GM23338 (cell line): ENCODE measurements around the gene KRTAP20-1. TPM values are rescaled to one million over a fixed set of nuclear protein-coding genes. Genes with fewer than 3 reads are reported as not detected.

ENCODE experiments used
- ATAC-seq: fragments of 200-7000 bp; cut with Tn5 transposase; 3 replicates; pipeline ENCODE4 v1.9.1; 2020
- DNase-seq: peaks from one replicate; pipeline ENCODE4 v3.0.0-alpha.2; 2015; ENCODE audit warnings: low spot score
- H2AFZ ChIP-seq: fragments of 200-600 bp; sonication (generic); 2 replicates; pipeline ENCODE4 v1.8.0; 2016; ENCODE audit warnings: antibody characterized with exemption, mild to moderate bottlenecking, moderate library complexity
- H3F3A ChIP-seq: fragments of 200-600 bp; sonication (generic); replicated peaks from 2 replicates; pipeline ENCODE4 v1.8.0; 2017; ENCODE audit warnings: antibody characterized with exemption, mixed run types, low read depth
- H3K27ac ChIP-seq: fragments of 200-600 bp; sonication (generic); 2 replicates; pipeline ENCODE4 v1.6.1; 2016; ENCODE audit warnings: low read depth
- H3K27me3 ChIP-seq: fragments of 200-600 bp; sonication (generic); 2 replicates; pipeline ENCODE4 v1.8.0; 2016; ENCODE audit warnings: mild to moderate bottlenecking, mixed run types, moderate library complexity; ENCODE audit not compliant: insufficient read depth
- H3K36me3 ChIP-seq: fragments of 200-600 bp; sonication (generic); 2 replicates; pipeline ENCODE4 v1.8.0; 2016; ENCODE audit warnings: mild to moderate bottlenecking; ENCODE audit not compliant: insufficient read depth
- H3K4me1 ChIP-seq: fragments of 200-600 bp; sonication (generic); 2 replicates; pipeline ENCODE4 v1.8.0; 2016; ENCODE audit warnings: mild to moderate bottlenecking, moderate library complexity; ENCODE audit not compliant: insufficient read depth
- H3K4me2 ChIP-seq: fragments of 200-600 bp; sonication (generic); 2 replicates; pipeline ENCODE4 v1.7.1; 2017; ENCODE audit warnings: mixed run types
- H3K4me3 ChIP-seq: fragments of 200-600 bp; sonication (generic); 2 replicates; pipeline ENCODE4 v1.6.1; 2016; ENCODE audit warnings: mixed run types
- H3K79me2 ChIP-seq: fragments of 200-600 bp; sonication (generic); replicated peaks from 2 replicates; pipeline ENCODE4 v1.8.0; 2017; ENCODE audit warnings: mild to moderate bottlenecking; ENCODE audit not compliant: insufficient read depth
- H3K9me2 ChIP-seq: fragments of 200-600 bp; sonication (generic); 2 replicates; pipeline ENCODE4 v1.8.0; 2017; ENCODE audit not compliant: insufficient read depth
- H4K20me1 ChIP-seq: fragments of 200-600 bp; sonication (generic); replicated peaks from 2 replicates; pipeline ENCODE4 v1.8.0; 2017; ENCODE audit warnings: mild to moderate bottlenecking; ENCODE audit not compliant: insufficient read depth
- H3K27ac Mint-ChIP-seq: 2 replicates; pipeline ENCODE4 v1.8.0; 2020; ENCODE audit warnings: inconsistent platforms, mild to moderate bottlenecking, moderate library complexity, mixed read lengths
- H3K27me3 Mint-ChIP-seq: 3 replicates; pipeline ENCODE4 v1.8.0; 2022; ENCODE audit warnings: low read depth, mild to moderate bottlenecking, moderate library complexity, mixed read lengths, inconsistent platforms; ENCODE audit not compliant: insufficient read depth, poor library complexity
- H3K36me3 Mint-ChIP-seq: 3 replicates; pipeline ENCODE4 v1.8.0; 2021; ENCODE audit warnings: low read depth, mild to moderate bottlenecking, inconsistent platforms, moderate library complexity, mixed read lengths
- H3K4me1 Mint-ChIP-seq: 3 replicates; pipeline ENCODE4 v1.8.0; 2020; ENCODE audit warnings: mild to moderate bottlenecking, inconsistent platforms, mixed read lengths
- H3K4me3 Mint-ChIP-seq: 3 replicates; pipeline ENCODE4 v1.8.0; 2021; ENCODE audit warnings: moderate library complexity, mild to moderate bottlenecking, inconsistent platforms, mixed read lengths
- H3K9me3 Mint-ChIP-seq: 3 replicates; pipeline ENCODE4 v1.8.0; 2020; ENCODE audit warnings: moderate library complexity, mild to moderate bottlenecking, inconsistent platforms, mixed read lengths
- CREB1 ChIP-seq: fragments of 250-450 bp; sonication (Bioruptor Pico); IDR thresholded peaks from 2 replicates; pipeline ENCODE4 v1.5.0; 2020; ENCODE audit warnings: low read depth, mild to moderate bottlenecking, moderate library complexity
- ETS1 ChIP-seq: IDR thresholded peaks from 2 replicates; pipeline ENCODE4 v1.6.1; 2016; ENCODE audit warnings: antibody characterized with exemption
- EZH2 ChIP-seq: fragments of 200-600 bp; sonication (generic); IDR thresholded peaks from one replicate; pipeline ENCODE4 v1.8.0; 2017; ENCODE audit warnings: antibody characterized with exemption, mild to moderate bottlenecking, low read depth; ENCODE audit not compliant: unreplicated experiment
- EZH2phosphoT487 ChIP-seq: fragments of 200-600 bp; sonication (generic); IDR thresholded peaks from one replicate; pipeline ENCODE4 v1.8.1; 2018; ENCODE audit warnings: antibody characterized with exemption; ENCODE audit not compliant: unreplicated experiment
- JUNB ChIP-seq: IDR thresholded peaks from one replicate; pipeline ENCODE4 v1.6.1; 2016; ENCODE audit warnings: antibody characterized with exemption; ENCODE audit not compliant: unreplicated experiment
- NANOG ChIP-seq: IDR thresholded peaks from 2 replicates; pipeline ENCODE4 v1.6.1; 2016; ENCODE audit warnings: antibody characterized with exemption, borderline replicate concordance
- POLR2AphosphoS5 ChIP-seq: IDR thresholded peaks from 2 replicates; pipeline ENCODE4 v1.6.1; 2016; ENCODE audit warnings: antibody characterized with exemption, low read depth
- REST ChIP-seq: IDR thresholded peaks from one replicate; pipeline ENCODE4 v1.6.1; 2018; ENCODE audit warnings: antibody characterized with exemption; ENCODE audit not compliant: unreplicated experiment
- STAT1 ChIP-seq: IDR thresholded peaks from one replicate; pipeline ENCODE4 v1.6.1; 2016; ENCODE audit warnings: antibody characterized with exemption; ENCODE audit not compliant: unreplicated experiment
- ZNF114 ChIP-seq: fragments of 250-450 bp; sonication (Bioruptor Pico); IDR thresholded peaks from 2 replicates; pipeline ENCODE4 v1.5.0; 2020; ENCODE audit warnings: mild to moderate bottlenecking, moderate library complexity
- ZNF331 ChIP-seq: fragments of 250-450 bp; sonication (Bioruptor Pico); IDR thresholded peaks from 2 replicates; pipeline ENCODE4 v1.5.0; 2020; ENCODE audit warnings: low read depth, mild to moderate bottlenecking, moderate library complexity
- polyA plus RNA-seq: library from polyadenylated mRNA; unstranded; fragments of >200 nt; fragmentation: Nextera tagmentation; extraction: Ambion mirVana; gene quantifications from 2 replicates; pipeline ENCODE4 v1.2.1, GENCODE V29; 2016
- total RNA-seq: library from RNA; depleted of rRNA; stranded (reverse); fragments of >200 nt; shearing (Covaris generic); gene quantifications from 2 replicates; pipeline ENCODE4 v1.2.3, GENCODE V29; 2014
- TF ChIP-seq, protein P1 (sequence below): fragments of 250-450 bp; sonication (Bioruptor Pico); IDR thresholded peaks from 2 replicates; pipeline ENCODE4 v1.5.0; 2020; ENCODE audit warnings: mild to moderate bottlenecking, moderate library complexity
- TF ChIP-seq, protein P2 (sequence below), 2 experiments: fragments of 200-600 bp in 1 of 2; sonication (generic) in 1 of 2; conservative IDR thresholded peaks; 2 replicates each; pipeline versions ENCODE4 v1.5.1 to v1.6.1; 2016 to 2017; ENCODE audit warnings: antibody characterized with exemption in 2 of 2, low read depth in 2 of 2, mild to moderate bottlenecking in 2 of 2, moderate library complexity in 1 of 2

KRTAP20-1 gene
- total and polyA plus RNA-seq, 2 experiments from 2014 or later: not detected

DNA sequence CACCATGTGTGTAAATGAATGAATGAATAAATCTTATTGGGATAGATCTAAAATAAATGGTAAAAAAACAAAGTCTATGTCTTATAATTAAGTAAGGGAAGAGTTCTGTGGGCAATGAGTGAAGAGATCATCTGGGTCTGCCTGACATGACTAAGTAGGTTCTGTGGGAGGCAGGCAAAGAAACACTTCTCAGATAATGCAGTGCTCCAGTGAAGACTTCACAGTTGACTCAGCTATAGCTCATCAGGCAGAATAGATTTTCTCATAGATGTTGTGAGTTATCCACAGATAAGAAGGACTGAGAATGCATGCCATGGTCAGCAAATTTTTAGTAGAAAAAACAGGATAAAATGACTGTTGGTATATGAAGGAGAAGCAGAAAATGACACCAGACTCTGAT is 38.5 kb upstream of the KRTAP20-1 start:
- DNase-seq (no peak), ATAC-seq (no peak)
- no peak overlapping the region for H3K4me3 Mint-ChIP-seq
- H3K4me1 ChIP-seq: no peaks in the 10 kb centered on the region
- TF ChIP-seq STAT1 (no peak), CREB1 (CRISPR knock-in tag) (no peak), NANOG (no peak), ZNF114 (CRISPR knock-in tag) (no peak), JUNB (no peak), REST (no peak), ETS1 (no peak), EZH2 (no peak), EZH2phosphoT487 (no peak), ZNF331 (CRISPR knock-in tag) (no peak), POLR2AphosphoS5 (no peak)
- TF ChIP-seq, protein P1, sequence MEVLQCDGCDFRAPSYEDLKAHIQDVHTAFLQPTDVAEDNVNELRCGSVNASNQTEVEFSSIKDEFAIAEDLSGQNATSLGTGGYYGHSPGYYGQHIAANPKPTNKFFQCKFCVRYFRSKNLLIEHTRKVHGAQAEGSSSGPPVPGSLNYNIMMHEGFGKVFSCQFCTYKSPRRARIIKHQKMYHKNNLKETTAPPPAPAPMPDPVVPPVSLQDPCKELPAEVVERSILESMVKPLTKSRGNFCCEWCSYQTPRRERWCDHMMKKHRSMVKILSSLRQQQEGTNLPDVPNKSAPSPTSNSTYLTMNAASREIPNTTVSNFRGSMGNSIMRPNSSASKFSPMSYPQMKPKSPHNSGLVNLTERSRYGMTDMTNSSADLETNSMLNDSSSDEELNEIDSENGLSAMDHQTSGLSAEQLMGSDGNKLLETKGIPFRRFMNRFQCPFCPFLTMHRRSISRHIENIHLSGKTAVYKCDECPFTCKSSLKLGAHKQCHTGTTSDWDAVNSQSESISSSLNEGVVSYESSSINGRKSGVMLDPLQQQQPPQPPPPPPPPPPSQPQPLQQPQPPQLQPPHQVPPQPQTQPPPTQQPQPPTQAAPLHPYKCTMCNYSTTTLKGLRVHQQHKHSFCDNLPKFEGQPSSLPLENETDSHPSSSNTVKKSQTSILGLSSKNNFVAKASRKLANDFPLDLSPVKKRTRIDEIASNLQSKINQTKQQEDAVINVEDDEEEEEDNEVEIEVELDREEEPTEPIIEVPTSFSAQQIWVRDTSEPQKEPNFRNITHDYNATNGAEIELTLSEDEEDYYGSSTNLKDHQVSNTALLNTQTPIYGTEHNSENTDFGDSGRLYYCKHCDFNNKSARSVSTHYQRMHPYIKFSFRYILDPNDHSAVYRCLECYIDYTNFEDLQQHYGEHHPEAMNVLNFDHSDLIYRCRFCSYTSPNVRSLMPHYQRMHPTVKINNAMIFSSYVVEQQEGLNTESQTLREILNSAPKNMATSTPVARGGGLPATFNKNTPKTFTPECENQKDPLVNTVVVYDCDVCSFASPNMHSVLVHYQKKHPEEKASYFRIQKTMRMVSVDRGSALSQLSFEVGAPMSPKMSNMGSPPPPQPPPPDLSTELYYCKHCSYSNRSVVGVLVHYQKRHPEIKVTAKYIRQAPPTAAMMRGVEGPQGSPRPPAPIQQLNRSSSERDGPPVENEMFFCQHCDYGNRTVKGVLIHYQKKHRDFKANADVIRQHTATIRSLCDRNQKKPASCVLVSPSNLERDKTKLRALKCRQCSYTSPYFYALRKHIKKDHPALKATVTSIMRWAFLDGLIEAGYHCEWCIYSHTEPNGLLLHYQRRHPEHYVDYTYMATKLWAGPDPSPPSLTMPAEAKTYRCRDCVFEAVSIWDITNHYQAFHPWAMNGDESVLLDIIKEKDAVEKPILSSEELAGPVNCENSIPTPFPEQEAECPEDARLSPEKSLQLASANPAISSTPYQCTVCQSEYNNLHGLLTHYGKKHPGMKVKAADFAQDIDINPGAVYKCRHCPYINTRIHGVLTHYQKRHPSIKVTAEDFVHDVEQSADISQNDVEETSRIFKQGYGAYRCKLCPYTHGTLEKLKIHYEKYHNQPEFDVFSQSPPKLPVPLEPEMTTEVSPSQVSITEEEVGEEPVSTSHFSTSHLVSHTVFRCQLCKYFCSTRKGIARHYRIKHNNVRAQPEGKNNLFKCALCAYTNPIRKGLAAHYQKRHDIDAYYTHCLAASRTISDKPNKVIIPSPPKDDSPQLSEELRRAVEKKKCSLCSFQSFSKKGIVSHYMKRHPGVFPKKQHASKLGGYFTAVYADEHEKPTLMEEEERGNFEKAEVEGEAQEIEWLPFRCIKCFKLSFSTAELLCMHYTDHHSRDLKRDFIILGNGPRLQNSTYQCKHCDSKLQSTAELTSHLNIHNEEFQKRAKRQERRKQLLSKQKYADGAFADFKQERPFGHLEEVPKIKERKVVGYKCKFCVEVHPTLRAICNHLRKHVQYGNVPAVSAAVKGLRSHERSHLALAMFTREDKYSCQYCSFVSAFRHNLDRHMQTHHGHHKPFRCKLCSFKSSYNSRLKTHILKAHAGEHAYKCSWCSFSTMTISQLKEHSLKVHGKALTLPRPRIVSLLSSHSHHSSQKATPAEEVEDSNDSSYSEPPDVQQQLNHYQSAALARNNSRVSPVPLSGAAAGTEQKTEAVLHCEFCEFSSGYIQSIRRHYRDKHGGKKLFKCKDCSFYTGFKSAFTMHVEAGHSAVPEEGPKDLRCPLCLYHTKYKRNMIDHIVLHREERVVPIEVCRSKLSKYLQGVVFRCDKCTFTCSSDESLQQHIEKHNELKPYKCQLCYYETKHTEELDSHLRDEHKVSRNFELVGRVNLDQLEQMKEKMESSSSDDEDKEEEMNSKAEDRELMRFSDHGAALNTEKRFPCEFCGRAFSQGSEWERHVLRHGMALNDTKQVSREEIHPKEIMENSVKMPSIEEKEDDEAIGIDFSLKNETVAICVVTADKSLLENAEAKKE: no peak
- TF ChIP-seq, protein P2, sequence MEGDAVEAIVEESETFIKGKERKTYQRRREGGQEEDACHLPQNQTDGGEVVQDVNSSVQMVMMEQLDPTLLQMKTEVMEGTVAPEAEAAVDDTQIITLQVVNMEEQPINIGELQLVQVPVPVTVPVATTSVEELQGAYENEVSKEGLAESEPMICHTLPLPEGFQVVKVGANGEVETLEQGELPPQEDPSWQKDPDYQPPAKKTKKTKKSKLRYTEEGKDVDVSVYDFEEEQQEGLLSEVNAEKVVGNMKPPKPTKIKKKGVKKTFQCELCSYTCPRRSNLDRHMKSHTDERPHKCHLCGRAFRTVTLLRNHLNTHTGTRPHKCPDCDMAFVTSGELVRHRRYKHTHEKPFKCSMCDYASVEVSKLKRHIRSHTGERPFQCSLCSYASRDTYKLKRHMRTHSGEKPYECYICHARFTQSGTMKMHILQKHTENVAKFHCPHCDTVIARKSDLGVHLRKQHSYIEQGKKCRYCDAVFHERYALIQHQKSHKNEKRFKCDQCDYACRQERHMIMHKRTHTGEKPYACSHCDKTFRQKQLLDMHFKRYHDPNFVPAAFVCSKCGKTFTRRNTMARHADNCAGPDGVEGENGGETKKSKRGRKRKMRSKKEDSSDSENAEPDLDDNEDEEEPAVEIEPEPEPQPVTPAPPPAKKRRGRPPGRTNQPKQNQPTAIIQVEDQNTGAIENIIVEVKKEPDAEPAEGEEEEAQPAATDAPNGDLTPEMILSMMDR (conservative IDR thresholded peaks at IDR 0.05; ENCODE audit: low read depth in 2 of 2): no peak
- no peak overlapping the region for H3K27ac ChIP-seq
- no peaks in the 10 kb centered on the region for H3K36me3 Mint-ChIP-seq
- no peaks in the 10 kb centered on the region for H3K27me3 Mint-ChIP-seq
- peaks cover 5% of the 10 kb centered on the region; the same call in 1 of the 2 replicates for H3K9me2 ChIP-seq
- no peaks in the 10 kb centered on the region for H3K27me3 ChIP-seq
- no peaks in the 10 kb centered on the region for H3F3A ChIP-seq
- no peak overlapping the region for H3K4me2 ChIP-seq
- H3K4me1 Mint-ChIP-seq: no peaks in the 10 kb centered on the region
- H3K9me3 Mint-ChIP-seq: no peaks in the 10 kb centered on the region
- no peaks in the 10 kb centered on the region for H3K36me3 ChIP-seq
- no peak overlapping the region for H2AFZ ChIP-seq
- H4K20me1 ChIP-seq: no peaks in the 10 kb centered on the region
- no peak overlapping the region for H3K4me3 ChIP-seq
- no peak overlapping the region for H3K27ac Mint-ChIP-seq
- no peaks in the 10 kb centered on the region for H3K79me2 ChIP-seq
